ENCODE data around the gene UGT1A1. TPM values are rescaled to one million over a fixed set of nuclear protein-coding genes. Genes with fewer than 3 reads are reported as not detected.

UGT1A1 gene
- total RNA-seq, 1 experiment from 2014 or later, result not detected

DNA sequence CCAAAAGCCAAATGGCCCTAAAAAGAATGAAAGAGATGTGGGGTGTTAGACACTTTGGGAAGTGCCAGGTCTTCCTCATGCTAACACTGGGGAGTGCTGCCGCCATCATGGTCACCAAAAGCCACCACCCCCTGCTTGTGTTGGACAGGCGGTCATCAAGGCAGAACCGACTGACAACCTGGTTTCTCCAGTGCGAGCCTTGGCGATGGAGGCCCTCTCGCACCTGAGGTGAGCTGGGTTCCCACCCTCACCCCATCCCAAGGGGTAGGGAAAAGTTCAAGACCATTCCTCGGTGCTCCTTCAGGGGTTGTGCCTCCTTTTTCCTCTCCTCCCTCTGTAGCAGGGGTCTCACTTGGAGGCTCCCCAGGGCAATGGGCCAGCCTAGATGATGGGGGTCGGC is 51.7 kb downstream of the UGT1A1 start (continued):
- TF ChIP-seq, protein P1, sequence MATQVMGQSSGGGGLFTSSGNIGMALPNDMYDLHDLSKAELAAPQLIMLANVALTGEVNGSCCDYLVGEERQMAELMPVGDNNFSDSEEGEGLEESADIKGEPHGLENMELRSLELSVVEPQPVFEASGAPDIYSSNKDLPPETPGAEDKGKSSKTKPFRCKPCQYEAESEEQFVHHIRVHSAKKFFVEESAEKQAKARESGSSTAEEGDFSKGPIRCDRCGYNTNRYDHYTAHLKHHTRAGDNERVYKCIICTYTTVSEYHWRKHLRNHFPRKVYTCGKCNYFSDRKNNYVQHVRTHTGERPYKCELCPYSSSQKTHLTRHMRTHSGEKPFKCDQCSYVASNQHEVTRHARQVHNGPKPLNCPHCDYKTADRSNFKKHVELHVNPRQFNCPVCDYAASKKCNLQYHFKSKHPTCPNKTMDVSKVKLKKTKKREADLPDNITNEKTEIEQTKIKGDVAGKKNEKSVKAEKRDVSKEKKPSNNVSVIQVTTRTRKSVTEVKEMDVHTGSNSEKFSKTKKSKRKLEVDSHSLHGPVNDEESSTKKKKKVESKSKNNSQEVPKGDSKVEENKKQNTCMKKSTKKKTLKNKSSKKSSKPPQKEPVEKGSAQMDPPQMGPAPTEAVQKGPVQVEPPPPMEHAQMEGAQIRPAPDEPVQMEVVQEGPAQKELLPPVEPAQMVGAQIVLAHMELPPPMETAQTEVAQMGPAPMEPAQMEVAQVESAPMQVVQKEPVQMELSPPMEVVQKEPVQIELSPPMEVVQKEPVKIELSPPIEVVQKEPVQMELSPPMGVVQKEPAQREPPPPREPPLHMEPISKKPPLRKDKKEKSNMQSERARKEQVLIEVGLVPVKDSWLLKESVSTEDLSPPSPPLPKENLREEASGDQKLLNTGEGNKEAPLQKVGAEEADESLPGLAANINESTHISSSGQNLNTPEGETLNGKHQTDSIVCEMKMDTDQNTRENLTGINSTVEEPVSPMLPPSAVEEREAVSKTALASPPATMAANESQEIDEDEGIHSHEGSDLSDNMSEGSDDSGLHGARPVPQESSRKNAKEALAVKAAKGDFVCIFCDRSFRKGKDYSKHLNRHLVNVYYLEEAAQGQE (IDR thresholded peaks at IDR 0.05; ENCODE audit: low read depth), result no peak
- TF ChIP-seq EGR1 (IDR thresholded peaks at IDR 0.05; ENCODE audit: low read depth), result no peak

DNA sequence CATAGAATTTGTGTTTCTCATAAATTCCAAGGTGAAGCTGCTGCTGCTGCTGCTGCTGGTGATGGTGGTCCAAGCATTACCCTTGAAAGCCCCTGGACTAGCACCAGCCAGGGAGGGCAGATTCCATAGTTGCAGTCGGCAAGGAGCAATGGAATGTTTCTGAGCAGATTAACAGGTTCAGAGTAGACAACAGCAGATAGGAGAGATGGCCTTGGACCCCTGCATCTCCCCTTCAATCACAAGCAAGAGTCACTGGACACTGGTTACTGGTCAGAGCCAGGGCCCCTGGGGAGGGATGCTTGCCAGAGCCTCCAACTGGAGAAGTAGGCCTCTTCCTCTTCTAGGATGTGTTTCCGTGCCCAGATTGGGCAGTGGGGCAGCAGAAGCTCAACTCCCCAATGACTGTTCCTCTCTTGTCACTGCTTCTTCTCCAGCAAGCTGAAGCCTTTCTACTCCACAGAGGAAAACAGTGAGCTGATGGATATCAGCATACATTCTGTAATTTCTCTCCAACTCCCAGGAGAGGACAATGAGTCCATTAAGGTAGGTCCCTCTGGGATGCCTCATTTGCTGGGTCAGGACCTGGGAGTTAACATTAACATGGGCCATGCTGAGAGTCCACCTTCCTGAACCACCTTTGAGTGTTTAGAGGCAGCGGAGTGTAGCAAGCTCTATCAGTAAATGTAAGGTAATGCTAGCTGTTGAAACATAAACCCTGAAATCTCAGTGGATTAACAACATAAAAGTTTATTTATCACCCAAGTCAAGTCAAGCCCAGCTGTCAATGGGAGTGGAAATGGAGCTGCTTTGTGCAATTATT is 53.4 kb downstream of the UGT1A1 start:
- H2AFZ ChIP-seq (ENCODE audit: low read depth, low read length, poor library complexity, severe bottlenecking), result no peak overlapping the region
- no peak overlapping the region for H3K9ac ChIP-seq (ENCODE audit: low read length)
- RAD21 ChIA-PET (ENCODE audit: low non-redundant PET in 1 of 2, low total read pairs in 2 of 2, uncharacterized antibody in 2 of 2, unreplicated experiment in 2 of 2), result no interaction called here
- intact Hi-C loops (cut with micrococcal nuclease), result no loop called here
- no peaks in the 10 kb centered on the region for H3K9me3 ChIP-seq (ENCODE audit: control insufficient read depth in 1 of 2, insufficient read depth in 1 of 2, low read depth in 1 of 2, low read length in 2 of 2)
- H3K27ac ChIP-seq (ENCODE audit: low read depth, low read length), result no peak overlapping the region
- no peak overlapping the region for H3K4me2 ChIP-seq (ENCODE audit: low read length)
- no peaks in the 10 kb centered on the region for H3K36me3 ChIP-seq (ENCODE audit: control insufficient read depth in 1 of 2, insufficient read depth in 2 of 2, low read length in 2 of 2)
- H3K27me3 ChIP-seq (ENCODE audit: insufficient read depth, low read length), result no peaks in the 10 kb centered on the region; the same call in 1 of the 2 replicates
- ATAC-seq (no peak), DNase-seq (ENCODE audit: low read depth, low spot score) (no peak)
- H3K4me1 ChIP-seq (ENCODE audit: control insufficient read depth in 1 of 2, insufficient read depth in 2 of 2, low read length in 2 of 2), result no peaks in the 10 kb centered on the region
- no peaks in the 10 kb centered on the region for H4K20me1 ChIP-seq (ENCODE audit: insufficient read depth)
- CTCF ChIA-PET, result no interaction called here
- no peaks in the 10 kb centered on the region for H3K79me2 ChIP-seq (ENCODE audit: insufficient read depth, low read length)
- no TSS peak for BruUV-seq (replicated peaks)
- POLR2A ChIA-PET, result no interaction called here
- H3K4me3 ChIP-seq (replicated peaks in 1 of 2; ENCODE audit: low read depth in 1 of 2, low read length in 2 of 2), result no peak overlapping the region
- H3K9me2 ChIP-seq (ENCODE audit: insufficient read depth), result no peaks in the 10 kb centered on the region
- TF ChIP-seq, protein P2, sequence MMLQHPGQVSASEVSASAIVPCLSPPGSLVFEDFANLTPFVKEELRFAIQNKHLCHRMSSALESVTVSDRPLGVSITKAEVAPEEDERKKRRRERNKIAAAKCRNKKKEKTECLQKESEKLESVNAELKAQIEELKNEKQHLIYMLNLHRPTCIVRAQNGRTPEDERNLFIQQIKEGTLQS (IDR thresholded peaks at IDR 0.05), result no peak
- TF ChIP-seq EZH2phosphoT487 (IDR thresholded peaks at IDR 0.05; ENCODE audit: borderline replicate concordance) (no peak), FOSL1 (IDR thresholded peaks at IDR 0.05; ENCODE audit: low read depth) (no peak), EGR1 (IDR thresholded peaks at IDR 0.05; ENCODE audit: low read depth) (no peak), ZNF274 (IDR thresholded peaks at IDR 0.05; ENCODE audit: low read depth, low read length) (no peak), SRF (IDR thresholded peaks at IDR 0.05; ENCODE audit: low read depth) (no peak), ELF1 (IDR thresholded peaks at IDR 0.05; ENCODE audit: borderline replicate concordance, low read depth) (no peak), JUND (IDR thresholded peaks at IDR 0.05) (no peak), POLR2AphosphoS5 (IDR thresholded peaks at IDR 0.05; ENCODE audit: low read depth, low read length) (no peak), TCF7L2 (IDR thresholded peaks at IDR 0.05; ENCODE audit: borderline replicate concordance, extremely low read depth, insufficient read depth, insufficient read length) (no peak), SP1 (IDR thresholded peaks at IDR 0.05; ENCODE audit: low read depth) (no peak), SIN3A (IDR thresholded peaks at IDR 0.05; ENCODE audit: low read depth) (no peak)
- TF ChIP-seq, protein P3, sequence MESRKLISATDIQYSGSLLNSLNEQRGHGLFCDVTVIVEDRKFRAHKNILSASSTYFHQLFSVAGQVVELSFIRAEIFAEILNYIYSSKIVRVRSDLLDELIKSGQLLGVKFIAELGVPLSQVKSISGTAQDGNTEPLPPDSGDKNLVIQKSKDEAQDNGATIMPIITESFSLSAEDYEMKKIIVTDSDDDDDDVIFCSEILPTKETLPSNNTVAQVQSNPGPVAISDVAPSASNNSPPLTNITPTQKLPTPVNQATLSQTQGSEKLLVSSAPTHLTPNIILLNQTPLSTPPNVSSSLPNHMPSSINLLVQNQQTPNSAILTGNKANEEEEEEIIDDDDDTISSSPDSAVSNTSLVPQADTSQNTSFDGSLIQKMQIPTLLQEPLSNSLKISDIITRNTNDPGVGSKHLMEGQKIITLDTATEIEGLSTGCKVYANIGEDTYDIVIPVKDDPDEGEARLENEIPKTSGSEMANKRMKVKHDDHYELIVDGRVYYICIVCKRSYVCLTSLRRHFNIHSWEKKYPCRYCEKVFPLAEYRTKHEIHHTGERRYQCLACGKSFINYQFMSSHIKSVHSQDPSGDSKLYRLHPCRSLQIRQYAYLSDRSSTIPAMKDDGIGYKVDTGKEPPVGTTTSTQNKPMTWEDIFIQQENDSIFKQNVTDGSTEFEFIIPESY (IDR thresholded peaks at IDR 0.05; ENCODE audit: extremely low read depth, insufficient replicate concordance, low read length), result no peak
- TF ChIP-seq, protein P1 (IDR thresholded peaks at IDR 0.05; ENCODE audit: low read depth), result no peak
